Measurements from ENCODE around the gene NDUFS8.

Gene NDUFS8

DNA sequence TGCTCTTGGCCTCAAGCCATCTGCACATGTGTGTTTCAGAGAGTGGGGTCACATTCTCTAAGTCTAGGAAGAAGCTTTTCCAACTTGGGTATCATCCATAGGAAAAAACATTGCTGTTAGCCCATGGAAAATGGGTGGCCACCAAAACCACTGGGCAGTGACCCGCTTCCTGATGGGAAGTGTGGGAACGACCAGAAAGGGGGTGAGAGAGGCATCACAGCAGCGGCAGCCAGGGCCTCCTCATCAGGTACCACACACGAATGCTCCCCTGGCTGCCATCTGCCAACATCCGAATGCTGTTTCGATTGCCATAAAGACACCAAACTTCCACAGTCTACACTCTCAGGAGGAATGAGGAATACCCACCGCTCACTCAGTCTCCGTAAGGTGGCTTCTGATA lies 50.4 kb downstream of the NDUFS8 start:
- no peak for DNase-seq (ENCODE audit: low read depth)

DNA sequence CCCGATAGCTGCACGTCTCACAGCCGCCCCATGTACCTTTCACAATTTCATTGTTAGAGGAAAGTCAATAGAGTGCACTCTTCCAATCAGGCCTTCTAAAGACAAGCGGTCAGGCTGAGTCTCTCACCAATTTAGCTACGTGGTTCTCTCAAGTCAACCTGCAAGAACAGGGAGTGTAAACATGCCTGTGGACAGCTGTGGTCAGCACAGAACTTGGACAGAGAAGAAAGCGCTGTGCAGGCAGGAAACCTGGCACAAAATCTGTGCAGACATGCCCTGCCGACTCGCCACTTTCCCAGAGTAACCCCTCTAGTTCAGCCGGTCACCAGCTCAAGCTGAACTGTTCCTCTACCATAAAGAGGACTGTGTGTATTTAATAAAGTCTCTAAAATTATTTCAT lies 51.2 kb downstream of the NDUFS8 start:
- DNase-seq (ENCODE audit: low read depth) = no peak

DNA sequence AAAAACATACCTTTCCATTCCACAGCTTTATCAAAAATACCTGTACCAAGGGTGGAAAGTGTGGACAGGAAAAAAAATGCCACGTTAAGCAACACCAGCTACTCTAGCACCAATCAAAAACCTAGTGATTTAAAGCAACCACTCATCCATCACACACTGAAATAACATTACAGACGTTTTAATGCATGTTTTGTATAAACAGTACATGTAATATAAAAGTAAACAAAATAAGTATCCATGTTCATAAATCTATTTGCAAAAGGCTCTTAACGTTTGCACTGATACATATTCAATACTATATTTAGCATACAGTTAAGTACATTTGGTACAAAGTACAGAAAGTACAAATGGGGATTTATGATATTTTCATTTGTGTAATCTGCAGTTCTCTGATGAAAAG lies 52.0 kb downstream of the NDUFS8 start:
- DNase-seq (ENCODE audit: low read depth) = no peak

DNA sequence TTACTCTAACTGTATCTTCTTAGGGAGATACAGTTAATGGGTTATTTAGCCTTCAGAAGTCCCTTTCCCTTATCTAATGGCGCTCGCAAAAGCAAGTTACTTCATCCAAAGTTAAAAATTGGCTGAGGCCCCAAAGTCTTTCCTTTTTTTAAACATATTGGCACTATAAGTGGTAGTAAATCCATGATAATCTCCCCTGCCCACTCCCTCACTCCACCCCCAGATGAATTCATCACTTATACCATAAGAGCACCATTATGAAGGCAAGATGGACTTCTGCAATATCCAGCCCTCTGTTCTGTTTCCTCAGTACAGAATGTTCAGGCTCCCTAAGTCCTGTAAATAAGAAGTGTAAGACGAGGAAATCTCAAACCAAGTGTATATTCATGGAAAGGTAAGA lies 53.0 kb downstream of the NDUFS8 start:
- no peak for DNase-seq (ENCODE audit: low read depth)
